Measurements from ENCODE around the gene PDE4B.

PDE4B gene

GRCh38 chr1:66330722-66331141, 538.0 kb downstream of the PDE4B start:
- no peak for DNase-seq

GRCh38 chr1:66331658-66332547, 539.2 kb downstream of the PDE4B start:
- DNase-seq = peak in 18 of 56 donors; percentile 8 to 42 (median 26)

GRCh38 chr1:66332548-66332901, 539.8 kb downstream of the PDE4B start:
- no peak for DNase-seq

- peak in 5 of 56 donors; percentile 6 to 25 (median 14) for DNase-seq
Measured at GRCh38 chr1:66333466-66334199, 540.9 kb downstream of the PDE4B start.

GRCh38 chr1:66334318-66334717, 541.6 kb downstream of the PDE4B start:
- DNase-seq = no peak

GRCh38 chr1:66335125-66335524, 542.4 kb downstream of the PDE4B start:
- DNase-seq = no peak

- peak in 29 of 56 donors; percentile 13 to 69 (median 36) for DNase-seq
Measured at GRCh38 chr1:66335859-66336640, 543.4 kb downstream of the PDE4B start.

- peak in 1 of 56 donors; percentile 14 for DNase-seq
Measured at GRCh38 chr1:66336641-66336990, 543.9 kb downstream of the PDE4B start.

GRCh38 chr1:66337249-66337648, 544.6 kb downstream of the PDE4B start:
- no peak for DNase-seq

GRCh38 chr1:66339944-66340343, 547.2 kb downstream of the PDE4B start:
- DNase-seq = no peak

- DNase-seq = no peak
Measured at GRCh38 chr1:66341446-66342089, 548.9 kb downstream of the PDE4B start.

GRCh38 chr1:66342707-66343106, 550.0 kb downstream of the PDE4B start:
- DNase-seq = no peak

GRCh38 chr1:66343569-66344325, 551.1 kb downstream of the PDE4B start:
- peak in 1 of 56 donors; percentile 6 for DNase-seq

- no peak for DNase-seq
Measured at GRCh38 chr1:66346057-66346795, 553.5 kb downstream of the PDE4B start.

GRCh38 chr1:66346873-66347272, 554.2 kb downstream of the PDE4B start:
- no peak for DNase-seq

- DNase-seq = no peak
Measured at GRCh38 chr1:66348776-66349175, 556.1 kb downstream of the PDE4B start.

- peak in 1 of 56 donors; percentile 32 for DNase-seq
Measured at GRCh38 chr1:66349242-66349641, 556.5 kb downstream of the PDE4B start.

- DNase-seq = peak in 7 of 56 donors; percentile 22 to 53 (median 24)
Measured at GRCh38 chr1:66350001-66350547, 557.4 kb downstream of the PDE4B start.

- DNase-seq = no peak
Measured at GRCh38 chr1:66351478-66351877, 558.8 kb downstream of the PDE4B start.
